ENCODE results near the gene CD19. TPM values are rescaled to one million over a fixed set of nuclear protein-coding genes. Genes with fewer than 3 reads are reported as not detected.

Gene CD19
- total RNA-seq, 5 donors from 2014 or later (not counting 1 experiment from before 2014, with no cell fraction given): 0.82 to 11.9 (median 3.5) TPM

- H3K27ac ChIP-seq (ENCODE audit: low read length): no peak overlapping the region
- peaks cover 6 to 41% of the 10 kb centered on the region in 2 donors for H3K36me3 ChIP-seq (ENCODE audit: control insufficient read depth in 2 of 2, extremely low read depth in 1 of 2, insufficient read depth in 1 of 2, low read length in 1 of 2)
- no peaks in the 10 kb centered on the region for H3K27me3 Mint-ChIP-seq
- H3K9me3 ChIP-seq: no peaks in the 10 kb centered on the region
- H3K27ac Mint-ChIP-seq: peak overlapping the region; percentile 66 to 84
- H3K9me3 Mint-ChIP-seq: no peaks in the 10 kb centered on the region
- ChIA-PET POLR2A (no interaction called here), CTCF (interaction anchor here in 1 of 2 donors (0.5 kb wide), 1 partner anchor 728 kb away, joined by 4 read pairs; no protein-coding TSS in a partner anchor)
- peak overlapping the region; percentile 92 to 96 (median 96) for H3K4me3 Mint-ChIP-seq
- peak overlapping the region; percentile 73 to 74 for H3K4me3 ChIP-seq (ENCODE audit: control insufficient read depth in 1 of 2, extremely low read depth in 1 of 2, low read length in 1 of 2)
- ATAC-seq (replicated peaks in 1 of 4) (no peak), DNase-seq (peak in 1 of 35 experiments; percentile 4)
- peaks cover 22% of the 10 kb centered on the region for H3K36me3 Mint-ChIP-seq
- H3K4me1 Mint-ChIP-seq: peaks cover 32 to 36% (median 33%) of the 10 kb centered on the region in 3 donors
- WGBS (ENCODE audit: insufficient coverage): 2% methylated on average over 16 of the region's 17 CpGs
- no peaks in the 10 kb centered on the region for H3K27me3 ChIP-seq (replicated peaks in 1 of 2; ENCODE audit: control insufficient read depth in 2 of 2, extremely low read depth in 1 of 2, insufficient read depth in 2 of 2, low read length in 1 of 2)
- H3K4me1 ChIP-seq (ENCODE audit: control insufficient read depth in 1 of 2, extremely low read depth in 1 of 2, insufficient read depth in 2 of 2, low read length in 2 of 2): peaks cover 10 to 32% of the 10 kb centered on the region in 2 experiments
Measured at GRCh38 chr16:28951410-28951943, 19.7 kb downstream of the CD19 start.

DNA sequence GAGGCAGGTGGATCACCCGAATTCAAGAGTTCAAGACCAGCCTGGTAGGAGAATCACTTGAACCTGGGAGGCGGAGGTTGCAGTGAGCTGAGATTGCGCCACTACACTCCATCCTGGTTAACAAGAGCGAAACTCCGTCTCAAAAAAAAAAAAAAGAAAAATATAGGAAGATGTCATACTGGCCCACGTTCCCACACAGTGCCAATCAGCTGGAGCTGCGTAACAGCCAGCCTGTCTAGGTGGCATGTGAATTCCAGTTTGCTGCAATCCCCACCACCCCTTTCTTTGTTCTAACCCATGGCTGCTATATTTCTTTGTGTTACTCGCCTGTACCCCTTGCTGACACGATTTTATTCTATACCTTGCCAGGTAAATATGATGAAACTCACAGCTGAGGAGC is 26.4 kb downstream of the CD19 start:
- H3K36me3 ChIP-seq (ENCODE audit: control insufficient read depth in 2 of 2, extremely low read depth in 1 of 2, insufficient read depth in 1 of 2, low read length in 1 of 2): peaks cover 24 to 90% of the 10 kb centered on the region in 2 donors
- Mint-ChIP-seq H3K36me3 (peaks cover 54% of the 10 kb centered on the region), H3K4me1 (peaks cover 11 to 16% (median 11%) of the 10 kb centered on the region in 3 donors), H3K27me3 (no peaks in the 10 kb centered on the region), H3K27ac (no peak overlapping the region), H3K4me3 (no peak overlapping the region), H3K9me3 (no peaks in the 10 kb centered on the region)
- H3K4me3 ChIP-seq (ENCODE audit: control insufficient read depth in 1 of 2, extremely low read depth in 1 of 2, low read length in 1 of 2): no peak overlapping the region
- no peaks in the 10 kb centered on the region for H3K9me3 ChIP-seq
- POLR2A ChIA-PET: no interaction called here
- H3K27me3 ChIP-seq (replicated peaks in 1 of 2; ENCODE audit: control insufficient read depth in 2 of 2, extremely low read depth in 1 of 2, insufficient read depth in 2 of 2, low read length in 1 of 2): no peaks in the 10 kb centered on the region
- CTCF ChIA-PET: no interaction called here
- peaks cover 0 to 8% of the 10 kb centered on the region in 2 experiments for H3K4me1 ChIP-seq (ENCODE audit: control insufficient read depth in 1 of 2, extremely low read depth in 1 of 2, insufficient read depth in 2 of 2, low read length in 2 of 2)
- ATAC-seq (replicated peaks in 1 of 4) (no peak), DNase-seq (no peak)
- no peak overlapping the region for H3K27ac ChIP-seq (ENCODE audit: low read length)
- 100% methylated on average over 1 of the region's 9 CpGs for WGBS (ENCODE audit: insufficient coverage)

- Mint-ChIP-seq H3K27me3 (no peaks in the 10 kb centered on the region), H3K36me3 (peaks cover 56% of the 10 kb centered on the region), H3K9me3 (no peaks in the 10 kb centered on the region), H3K4me3 (no peak overlapping the region), H3K27ac (no peak overlapping the region), H3K4me1 (peaks cover 7 to 11% (median 9%) of the 10 kb centered on the region in 3 donors)
- ATAC-seq (replicated peaks in 1 of 4) (no peak), DNase-seq (no peak)
- Histone ChIP-seq H3K27me3 (replicated peaks in 1 of 2; ENCODE audit: control insufficient read depth in 2 of 2, extremely low read depth in 1 of 2, insufficient read depth in 2 of 2, low read length in 1 of 2) (no peaks in the 10 kb centered on the region), H3K9me3 (no peaks in the 10 kb centered on the region), H3K36me3 (ENCODE audit: control insufficient read depth in 2 of 2, extremely low read depth in 1 of 2, insufficient read depth in 1 of 2, low read length in 1 of 2) (peaks cover 24 to 91% of the 10 kb centered on the region in 2 donors), H3K4me3 (ENCODE audit: control insufficient read depth in 1 of 2, extremely low read depth in 1 of 2, low read length in 1 of 2) (no peak overlapping the region), H3K27ac (ENCODE audit: low read length) (no peak overlapping the region), H3K4me1 (ENCODE audit: control insufficient read depth in 1 of 2, extremely low read depth in 1 of 2, insufficient read depth in 2 of 2, low read length in 2 of 2) (peaks cover 0 to 4% of the 10 kb centered on the region in 2 experiments)
- CTCF ChIA-PET: no interaction called here
- POLR2A ChIA-PET: no interaction called here
- 100% methylated on average over 3 of the region's 6 CpGs for WGBS (ENCODE audit: insufficient coverage)
Measured at GRCh38 chr16:28958836-28959235, 27.1 kb downstream of the CD19 start.

DNA sequence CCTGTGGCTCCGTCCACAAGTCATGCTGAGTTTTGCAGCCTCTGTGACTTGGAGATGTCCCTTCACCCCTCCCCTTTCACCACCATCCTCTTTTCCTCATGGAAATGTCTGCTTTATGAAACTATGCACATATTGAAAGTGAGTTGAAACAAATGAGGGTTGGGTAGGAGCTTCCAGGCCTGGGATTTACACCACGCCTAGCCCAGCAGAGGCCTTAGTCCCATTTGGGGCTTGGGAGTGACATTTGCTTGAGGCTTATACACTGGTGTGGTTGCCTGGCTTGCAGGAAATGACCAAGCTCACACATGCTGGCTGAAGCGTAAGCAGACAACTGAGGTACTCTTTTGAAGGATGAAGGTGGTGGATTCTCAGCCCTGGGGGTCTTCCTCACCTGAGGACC is 32.3 kb downstream of the CD19 start:
- no peak for DNase-seq
- Mint-ChIP-seq H3K27me3 (no peaks in the 10 kb centered on the region), H3K9me3 (no peaks in the 10 kb centered on the region), H3K27ac (no peak overlapping the region), H3K36me3 (peaks cover 52% of the 10 kb centered on the region), H3K4me1 (no peaks in the 10 kb centered on the region), H3K4me3 (no peak overlapping the region)
- no peaks in the 10 kb centered on the region for H3K27me3 ChIP-seq (replicated peaks in 1 of 2; ENCODE audit: control insufficient read depth in 2 of 2, extremely low read depth in 1 of 2, insufficient read depth in 2 of 2, low read length in 1 of 2)
- no peak for ATAC-seq (replicated peaks in 1 of 4)
- POLR2A ChIA-PET: interaction anchor here in 1 of 2 donors (0.9 kb wide), 1 partner anchor 10 kb away, joined by 4 read pairs; no protein-coding TSS in a partner anchor
- WGBS (ENCODE audit: insufficient coverage): 94% methylated on average over 2 of the region's 3 CpGs
- H3K36me3 ChIP-seq (ENCODE audit: control insufficient read depth in 2 of 2, extremely low read depth in 1 of 2, insufficient read depth in 1 of 2, low read length in 1 of 2): peaks cover 18 to 57% of the 10 kb centered on the region in 2 donors
- H3K9me3 ChIP-seq: no peaks in the 10 kb centered on the region
- CTCF ChIA-PET: no interaction called here
- no peak overlapping the region for H3K4me3 ChIP-seq (ENCODE audit: control insufficient read depth in 1 of 2, extremely low read depth in 1 of 2, low read length in 1 of 2)
- no peaks in the 10 kb centered on the region for H3K4me1 ChIP-seq (ENCODE audit: control insufficient read depth in 1 of 2, extremely low read depth in 1 of 2, insufficient read depth in 2 of 2, low read length in 2 of 2)
- no peak overlapping the region for H3K27ac ChIP-seq (ENCODE audit: low read length)

DNA sequence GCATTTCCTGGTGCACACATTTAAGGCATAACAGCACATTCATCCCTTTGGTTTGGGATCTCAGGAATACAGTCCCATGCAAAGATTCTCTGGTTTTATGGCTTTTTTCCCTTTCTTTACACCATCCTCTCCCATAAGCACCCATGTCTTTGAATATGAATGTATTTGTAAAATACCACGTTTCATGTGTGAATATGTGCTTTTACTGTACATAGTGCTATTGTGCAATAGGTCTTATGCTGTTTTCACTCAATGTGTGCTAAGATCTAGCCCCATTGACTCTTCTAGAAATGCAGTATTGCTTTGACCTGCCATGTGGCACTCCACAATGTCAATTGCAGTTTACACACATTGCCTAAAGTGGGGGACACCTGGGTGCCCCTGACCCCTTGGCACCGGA is 32.7 kb downstream of the CD19 start:
- no peak overlapping the region for H3K27ac ChIP-seq (ENCODE audit: low read length)
- Mint-ChIP-seq H3K27me3 (no peaks in the 10 kb centered on the region), H3K4me3 (no peak overlapping the region), H3K36me3 (peaks cover 49% of the 10 kb centered on the region), H3K4me1 (no peaks in the 10 kb centered on the region), H3K27ac (no peak overlapping the region), H3K9me3 (no peaks in the 10 kb centered on the region)
- CTCF ChIA-PET: no interaction called here
- no peaks in the 10 kb centered on the region for H3K27me3 ChIP-seq (replicated peaks in 1 of 2; ENCODE audit: control insufficient read depth in 2 of 2, extremely low read depth in 1 of 2, insufficient read depth in 2 of 2, low read length in 1 of 2)
- WGBS (ENCODE audit: insufficient coverage): 100% methylated on average over 1 of the region's 2 CpGs
- no peaks in the 10 kb centered on the region for H3K4me1 ChIP-seq (ENCODE audit: control insufficient read depth in 1 of 2, extremely low read depth in 1 of 2, insufficient read depth in 2 of 2, low read length in 2 of 2)
- H3K4me3 ChIP-seq (ENCODE audit: control insufficient read depth in 1 of 2, extremely low read depth in 1 of 2, low read length in 1 of 2): no peak overlapping the region
- DNase-seq: no peak
- POLR2A ChIA-PET: interaction anchor here in 1 of 2 donors (0.9 kb wide), 1 partner anchor 9 kb away, joined by 4 read pairs; no protein-coding TSS in a partner anchor
- no peaks in the 10 kb centered on the region for H3K9me3 ChIP-seq
- ATAC-seq (replicated peaks in 1 of 4): no peak
- peaks cover 18 to 52% of the 10 kb centered on the region in 2 donors for H3K36me3 ChIP-seq (ENCODE audit: control insufficient read depth in 2 of 2, extremely low read depth in 1 of 2, insufficient read depth in 1 of 2, low read length in 1 of 2)

DNA sequence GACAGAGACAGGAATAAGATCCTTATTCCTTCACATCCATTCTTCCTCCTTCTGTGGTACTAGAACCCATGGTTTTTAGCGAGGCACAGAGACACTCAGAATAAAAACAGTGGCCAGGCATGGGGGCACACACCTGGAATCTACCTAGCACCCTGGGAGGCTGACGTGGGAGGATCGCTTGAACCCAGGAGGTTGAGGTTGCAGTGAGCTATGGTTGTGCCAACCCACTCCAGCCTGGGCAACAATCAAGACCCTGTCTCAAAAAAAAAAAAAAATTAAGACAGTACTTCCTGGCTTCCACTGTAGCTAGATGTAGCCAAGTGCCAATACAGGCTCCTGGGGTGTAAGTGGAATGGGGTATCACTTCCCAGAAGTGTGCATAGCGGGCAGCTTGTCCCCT is 35.4 kb downstream of the CD19 start:
- no peak overlapping the region for H3K27ac Mint-ChIP-seq

More for the DNA sequence above, 35.4 kb downstream of the CD19 start:
- H3K27me3 Mint-ChIP-seq: no peaks in the 10 kb centered on the region
- no peak overlapping the region for H3K4me3 ChIP-seq (ENCODE audit: control insufficient read depth in 1 of 2, extremely low read depth in 1 of 2, low read length in 1 of 2)
- H3K9me3 ChIP-seq: no peaks in the 10 kb centered on the region
- H3K27ac ChIP-seq (ENCODE audit: low read length): no peak overlapping the region
- no peaks in the 10 kb centered on the region for H3K4me1 ChIP-seq (ENCODE audit: control insufficient read depth in 1 of 2, extremely low read depth in 1 of 2, insufficient read depth in 2 of 2, low read length in 2 of 2)
- H3K36me3 ChIP-seq (ENCODE audit: control insufficient read depth in 2 of 2, extremely low read depth in 1 of 2, insufficient read depth in 1 of 2, low read length in 1 of 2): peaks cover 13 to 32% of the 10 kb centered on the region in 2 donors
- DNase-seq (no peak), ATAC-seq (replicated peaks in 1 of 4) (no peak)
- CTCF ChIA-PET: no interaction called here
- peaks cover 31% of the 10 kb centered on the region for H3K36me3 Mint-ChIP-seq
- no peaks in the 10 kb centered on the region for H3K4me1 Mint-ChIP-seq
- WGBS (ENCODE audit: insufficient coverage): no CpG with 5 or more reads among the region's 4 CpGs
- POLR2A ChIA-PET: interaction anchor here in 1 of 2 donors (0.6 kb wide), 1 partner anchor 876 kb away, joined by 3 read pairs; no protein-coding TSS in a partner anchor
- H3K9me3 Mint-ChIP-seq: no peaks in the 10 kb centered on the region
- H3K27me3 ChIP-seq (replicated peaks in 1 of 2; ENCODE audit: control insufficient read depth in 2 of 2, extremely low read depth in 1 of 2, insufficient read depth in 2 of 2, low read length in 1 of 2): no peaks in the 10 kb centered on the region
- no peak overlapping the region for H3K4me3 Mint-ChIP-seq
